HEK293 (cell line): ENCODE measurements around the gene ZBTB39.

ENCODE experiments used
- CTCF ChIP-seq: fragments of 450-650 bp; formaldehyde crosslinking; IDR thresholded peaks from 2 replicates; pipeline ENCODE4 v1.5.1; 2016; ENCODE audit warnings: missing biosample characterization, missing genetic modification characterization
- ELK4 ChIP-seq: IDR thresholded peaks from 2 replicates; pipeline ENCODE4 v1.6.1; 2011; ENCODE audit warnings: mild to moderate bottlenecking, low read depth, low read length, borderline replicate concordance
- FEZF1 ChIP-seq: fragments of 450-650 bp; formaldehyde crosslinking; IDR thresholded peaks from 2 replicates; pipeline ENCODE4 v1.5.1; 2016; ENCODE audit warnings: missing biosample characterization, missing genetic modification characterization
- IKZF3 ChIP-seq: fragments of 450-650 bp; IDR thresholded peaks from 2 replicates; pipeline ENCODE4 v1.5.0; 2018; ENCODE audit warnings: missing biosample characterization, mild to moderate bottlenecking, missing genetic modification characterization, moderate library complexity
- INSM2 ChIP-seq: fragments of 450-650 bp; formaldehyde crosslinking; IDR thresholded peaks from 2 replicates; pipeline ENCODE4 v1.5.1; 2016; ENCODE audit warnings: missing biosample characterization, missing genetic modification characterization
- MEIS1 ChIP-seq: sonication (generic); formaldehyde crosslinking; IDR thresholded peaks from 2 replicates; pipeline ENCODE4 v1.8.1; 2022; ENCODE audit warnings: missing genetic modification reagents, mild to moderate bottlenecking, borderline replicate concordance
- SETDB1 ChIP-seq: IDR thresholded peaks from one replicate; pipeline ENCODE4 v1.6.1; 2017; ENCODE audit warnings: mild to moderate bottlenecking, low read length, moderate library complexity, mixed read lengths; ENCODE audit not compliant: insufficient read length
- ZBTB26 ChIP-seq: fragments of 450-650 bp; formaldehyde crosslinking; optimal IDR thresholded peaks from 2 replicates; pipeline ENCODE3; 2016; ENCODE audit warnings: missing biosample characterization, mild to moderate bottlenecking, missing genetic modification characterization
- ZBTB44 ChIP-seq: fragments of 450-650 bp; IDR thresholded peaks from 2 replicates; pipeline ENCODE4 v1.5.1; 2018; ENCODE audit warnings: missing biosample characterization, mild to moderate bottlenecking, missing genetic modification characterization
- ZBTB48 ChIP-seq: fragments of 450-650 bp; formaldehyde crosslinking; IDR thresholded peaks from 2 replicates; pipeline ENCODE4 v1.5.1; 2016; ENCODE audit warnings: missing biosample characterization, missing genetic modification characterization
- ZIC2 ChIP-seq: fragments of 450-650 bp; formaldehyde crosslinking; IDR thresholded peaks from 2 replicates; pipeline ENCODE4 v1.5.1; 2016; ENCODE audit warnings: missing biosample characterization, missing genetic modification characterization
- ZNF112 ChIP-seq: fragments of 450-650 bp; formaldehyde crosslinking; IDR thresholded peaks from 2 replicates; pipeline ENCODE4 v1.5.0; 2017; ENCODE audit warnings: missing biosample characterization, missing genetic modification characterization
- ZNF121 ChIP-seq: fragments of 450-650 bp; formaldehyde crosslinking; IDR thresholded peaks from 2 replicates; pipeline ENCODE4 v1.5.1; 2016; ENCODE audit warnings: missing biosample characterization, missing genetic modification characterization
- ZNF146 ChIP-seq: fragments of 450-650 bp; formaldehyde crosslinking; IDR thresholded peaks from 2 replicates; pipeline ENCODE4 v1.5.1; 2016; ENCODE audit warnings: missing biosample characterization, missing genetic modification characterization
- ZNF148 ChIP-seq: fragments of 450-650 bp; formaldehyde crosslinking; IDR thresholded peaks from 2 replicates; pipeline ENCODE4 v1.5.0; 2017; ENCODE audit warnings: missing biosample characterization, missing genetic modification characterization, borderline replicate concordance
- ZNF202 ChIP-seq: fragments of 450-650 bp; formaldehyde crosslinking; IDR thresholded peaks from 2 replicates; pipeline ENCODE4 v1.5.1; 2016; ENCODE audit warnings: missing biosample characterization, missing genetic modification characterization, borderline replicate concordance
- ZNF221 ChIP-seq: fragments of 450-650 bp; formaldehyde crosslinking; IDR thresholded peaks from 2 replicates; pipeline ENCODE4 v1.5.1; 2017; ENCODE audit warnings: missing biosample characterization, missing genetic modification characterization, borderline replicate concordance
- ZNF248 ChIP-seq: fragments of 450-650 bp; formaldehyde crosslinking; IDR thresholded peaks from 2 replicates; pipeline ENCODE4 v1.5.1; 2017; ENCODE audit warnings: missing biosample characterization, missing genetic modification characterization
- ZNF324 ChIP-seq: fragments of 450-650 bp; formaldehyde crosslinking; IDR thresholded peaks from 2 replicates; pipeline ENCODE4 v1.5.1; 2016; ENCODE audit warnings: missing biosample characterization, missing genetic modification characterization
- ZNF398 ChIP-seq: fragments of 450-650 bp; formaldehyde crosslinking; IDR thresholded peaks from 2 replicates; pipeline ENCODE4 v1.5.1; 2017; ENCODE audit warnings: missing biosample characterization, missing genetic modification characterization
- ZNF473 ChIP-seq: fragments of 450-650 bp; formaldehyde crosslinking; IDR thresholded peaks from 2 replicates; pipeline ENCODE4 v1.5.1; 2017; ENCODE audit warnings: missing biosample characterization, missing genetic modification characterization
- ZNF692 ChIP-seq: fragments of 450-650 bp; formaldehyde crosslinking; IDR thresholded peaks from 2 replicates; pipeline ENCODE4 v1.5.1; 2016; ENCODE audit warnings: missing biosample characterization, missing genetic modification characterization
- ZNF777 ChIP-seq: fragments of 450-650 bp; formaldehyde crosslinking; IDR thresholded peaks from 2 replicates; pipeline ENCODE4 v1.5.1; 2017; ENCODE audit warnings: missing biosample characterization, missing genetic modification characterization, borderline replicate concordance
- ZNF785 ChIP-seq: fragments of 450-650 bp; formaldehyde crosslinking; IDR thresholded peaks from 2 replicates; pipeline ENCODE4 v1.5.1; 2016; ENCODE audit warnings: missing biosample characterization, missing genetic modification characterization
- ZSCAN5A ChIP-seq: fragments of 450-650 bp; formaldehyde crosslinking; IDR thresholded peaks from 2 replicates; pipeline ENCODE4 v1.5.1; 2016; ENCODE audit warnings: missing biosample characterization, missing genetic modification characterization

The ZBTB39 gene

GRCh38 chr12:57001448-57001906, 4.9 kb downstream of the ZBTB39 start (continued):
- TF ChIP-seq ZBTB44 (tag by site-specific recombination) (no peak), CTCF (tag by site-specific recombination) (peak; percentile 76), ZSCAN5A (tag by site-specific recombination) (no peak), ZNF324 (tag by site-specific recombination) (no peak), ZNF692 (tag by site-specific recombination) (no peak), ZBTB26 (tag by site-specific recombination) (no peak), ZNF221 (tag by site-specific recombination) (no peak), ZIC2 (no peak), MEIS1 (no peak), FEZF1 (tag by site-specific recombination) (no peak), ZNF146 (tag by site-specific recombination) (no peak), ZNF148 (no peak), ZNF777 (no peak), ZNF398 (tag by site-specific recombination) (no peak), ZNF473 (tag by site-specific recombination) (no peak), ZNF248 (tag by site-specific recombination) (no peak), ZBTB48 (no peak), ELK4 (no peak), INSM2 (tag by site-specific recombination) (no peak), ZNF202 (tag by site-specific recombination) (no peak), ZNF785 (tag by site-specific recombination) (no peak), ZNF112 (tag by site-specific recombination) (no peak), SETDB1 (no peak), ZNF121 (no peak), IKZF3 (tag by site-specific recombination) (no peak)
